HG03565 (cell line): ENCODE data around the gene ATF5.
"Not testable (repeated sequence)": the region's sequence is repeated elsewhere in the genome, so short reads cannot be mapped to it uniquely, and the experiment has no call there.

Experiments
- ATAC-seq: cut with Tn5 transposase; IDR thresholded peaks from one replicate; pipeline ENCODE4 v1.9.1; 2021; ENCODE audit warnings: mild to moderate bottlenecking, moderate library complexity; ENCODE audit not compliant: unreplicated experiment

Gene ATF5

GRCh38 chr19:49921871-49922795 is 6.9 kb upstream of the ATF5 start:
- no peak for ATAC-seq

DNA sequence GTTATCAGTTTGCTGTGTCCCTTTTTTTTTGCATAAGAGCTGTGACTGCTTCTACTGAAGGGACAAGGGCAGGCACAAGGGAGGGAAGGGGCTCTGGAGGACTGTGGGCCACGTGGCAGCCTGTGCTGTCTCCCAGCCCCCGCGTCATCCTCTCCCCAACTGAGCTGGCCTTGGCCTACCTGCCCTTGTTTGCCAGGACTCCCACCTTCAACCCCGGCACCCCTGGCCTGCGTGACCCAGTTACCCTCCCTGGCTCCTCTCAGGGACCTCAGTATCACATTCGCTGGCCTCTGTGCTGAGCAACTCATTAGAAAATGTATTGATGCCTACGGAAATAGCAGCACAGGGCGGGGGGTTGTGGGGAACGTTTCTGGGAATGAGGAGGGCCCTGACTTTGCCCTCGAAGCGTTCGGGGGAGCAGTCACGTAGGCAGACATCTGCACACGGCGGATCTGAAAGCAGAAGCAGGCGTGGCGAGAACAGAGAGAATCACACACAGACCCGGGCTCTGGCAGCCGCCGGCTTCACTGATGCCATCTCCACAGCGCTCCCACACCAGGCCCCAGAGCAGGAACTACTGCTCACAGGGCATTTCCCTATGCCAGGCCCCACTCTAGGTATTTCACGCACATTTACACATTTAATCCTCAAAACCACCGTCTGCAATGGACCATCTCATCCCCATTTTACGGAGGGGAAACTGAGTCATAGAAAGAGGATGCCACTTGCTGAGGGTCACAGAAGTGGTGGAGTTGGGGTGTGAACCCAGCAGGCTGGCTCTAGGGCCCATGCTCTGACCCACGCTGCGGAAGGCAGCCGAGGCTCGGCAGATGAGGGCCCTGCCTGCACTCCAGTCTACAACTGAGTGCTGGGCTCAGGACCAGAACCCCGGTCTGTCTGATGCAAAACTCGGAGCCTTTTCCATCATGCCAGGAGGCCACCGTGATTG is 5.7 kb upstream of the ATF5 start:
- ATAC-seq: no peak

DNA sequence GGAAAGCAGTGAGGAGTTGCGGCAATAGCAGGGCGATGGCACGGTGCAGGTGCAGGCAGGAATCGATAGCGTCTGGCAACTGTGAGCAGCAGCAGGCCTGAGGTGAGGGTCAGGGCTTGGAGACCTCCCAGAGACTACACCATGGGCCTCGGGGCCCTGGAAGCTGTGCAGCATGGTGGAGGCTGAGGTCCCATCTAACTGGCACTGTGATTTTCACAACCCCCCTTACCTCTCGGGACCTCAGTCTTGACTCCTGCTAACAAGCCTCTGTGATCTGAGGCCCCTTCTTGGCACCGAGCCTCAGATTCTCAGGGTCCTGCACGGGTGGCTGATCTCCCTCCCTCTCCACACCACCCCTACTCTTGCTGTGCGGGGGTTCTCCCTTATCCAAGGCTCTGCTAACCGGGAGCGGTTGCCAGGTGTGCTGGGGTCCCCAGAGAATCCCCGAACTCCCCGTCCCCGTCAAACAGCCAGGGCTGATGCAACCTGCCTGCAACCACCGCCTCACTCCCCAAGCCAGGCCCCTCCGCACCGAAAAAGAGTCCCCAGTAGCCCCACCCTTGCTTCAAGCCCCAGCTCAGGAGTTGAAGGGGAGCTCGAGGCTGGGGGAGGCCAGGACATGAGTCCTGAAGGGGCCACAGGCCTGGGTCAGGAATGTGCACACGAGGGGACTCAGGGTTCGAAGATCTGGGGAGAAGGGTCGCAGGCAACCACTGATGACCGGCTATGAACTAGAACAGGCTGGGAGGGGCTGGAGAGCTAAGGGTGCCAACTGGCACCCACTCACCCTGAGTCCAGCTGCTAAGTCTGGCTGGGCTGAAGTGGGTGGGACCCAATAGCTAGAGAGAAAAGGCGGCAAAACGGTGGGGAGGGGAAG is 4.8 kb upstream of the ATF5 start:
- ATAC-seq: no peak

- not testable (repeated sequence) for ATAC-seq
Measured at GRCh38 chr19:49924881-49925210, 4.2 kb upstream of the ATF5 start.

- no peak for ATAC-seq
Measured at GRCh38 chr19:49925486-49925885, 3.5 kb upstream of the ATF5 start.

DNA sequence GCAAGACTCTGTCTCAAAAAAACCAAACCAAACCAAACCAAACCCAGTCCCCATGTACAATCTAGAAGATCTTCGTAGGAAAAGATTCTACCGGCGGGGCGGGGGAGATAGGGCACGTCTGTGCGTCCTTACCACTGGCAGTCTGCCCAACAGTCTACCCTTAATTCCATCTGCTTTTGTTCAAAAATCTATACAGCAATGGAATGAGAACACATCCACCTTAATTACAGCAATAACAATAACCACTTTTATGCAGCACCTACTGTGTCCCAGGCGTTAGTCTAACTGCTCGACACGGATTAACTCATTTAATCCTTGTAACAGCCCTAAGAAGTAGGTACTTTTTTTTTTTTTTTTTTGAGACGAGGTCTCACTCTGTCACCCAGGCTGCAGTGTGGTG is 2.5 kb upstream of the ATF5 start:
- no peak for ATAC-seq

DNA sequence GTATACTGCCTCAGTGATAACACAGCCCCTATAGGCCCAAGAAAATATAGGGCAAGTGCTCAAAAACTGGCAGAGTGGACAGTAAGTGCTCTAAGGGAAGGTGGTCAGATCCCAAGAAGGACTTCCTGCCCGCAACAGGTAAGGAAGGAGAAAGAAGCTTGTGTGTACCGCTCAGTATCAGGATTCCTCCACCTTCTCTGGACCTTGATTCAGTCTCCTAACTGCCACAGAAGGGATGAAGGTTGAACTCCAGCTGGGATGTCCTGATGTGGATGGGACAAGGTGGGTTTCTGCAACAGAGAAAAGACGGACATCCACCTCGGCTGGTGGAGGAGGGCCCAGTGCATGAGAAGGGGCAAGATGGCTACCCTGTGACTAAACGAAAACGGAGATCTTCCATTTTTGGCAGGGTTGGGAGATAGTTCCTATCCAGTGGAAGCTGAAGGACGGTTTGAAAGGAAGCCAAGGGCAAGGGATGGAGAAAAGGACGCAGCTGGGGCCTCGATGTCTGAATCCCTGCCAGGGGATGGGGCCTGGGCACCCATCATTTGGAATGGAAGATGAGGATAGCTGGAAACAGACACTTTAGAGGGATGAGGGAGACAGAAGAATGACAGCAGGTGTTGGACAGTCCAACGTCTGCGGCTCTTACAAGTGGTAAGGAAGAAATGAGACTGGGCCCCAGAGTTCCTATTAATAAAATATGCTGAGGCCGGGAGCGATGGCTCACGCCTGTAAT is 1.3 kb upstream of the ATF5 start:
- no peak for ATAC-seq

- peak; percentile 45 for ATAC-seq
Measured at GRCh38 chr19:49929611-49930482, 842 bp downstream of the ATF5 start.

DNA sequence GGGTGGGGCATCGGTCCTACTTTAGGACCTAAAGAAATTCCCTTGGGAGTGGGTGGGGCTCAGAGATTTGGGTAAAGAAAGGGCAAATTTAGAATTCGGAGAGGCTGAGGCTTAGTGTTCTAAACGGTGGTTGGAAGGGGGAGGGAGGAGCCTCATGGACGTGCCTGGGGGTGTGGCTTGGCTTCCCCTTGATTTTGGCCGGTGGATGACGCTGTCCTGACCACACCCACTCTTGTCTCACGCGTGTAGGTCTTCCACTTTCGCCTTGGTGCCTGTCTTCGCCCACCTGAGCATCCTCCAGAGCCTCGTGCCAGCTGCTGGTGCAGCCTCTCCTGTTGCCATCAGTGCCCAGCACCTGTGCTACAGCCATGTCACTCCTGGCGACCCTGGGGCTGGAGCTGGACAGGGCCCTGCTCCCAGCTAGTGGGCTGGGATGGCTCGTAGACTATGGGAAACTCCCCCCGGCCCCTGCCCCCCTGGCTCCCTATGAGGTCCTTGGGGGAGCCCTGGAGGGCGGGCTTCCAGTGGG is 1.5 kb downstream of the ATF5 start:
- no peak for ATAC-seq

- ATAC-seq: no peak
Measured at GRCh38 chr19:49931293-49932040, 2.5 kb downstream of the ATF5 start.

DNA sequence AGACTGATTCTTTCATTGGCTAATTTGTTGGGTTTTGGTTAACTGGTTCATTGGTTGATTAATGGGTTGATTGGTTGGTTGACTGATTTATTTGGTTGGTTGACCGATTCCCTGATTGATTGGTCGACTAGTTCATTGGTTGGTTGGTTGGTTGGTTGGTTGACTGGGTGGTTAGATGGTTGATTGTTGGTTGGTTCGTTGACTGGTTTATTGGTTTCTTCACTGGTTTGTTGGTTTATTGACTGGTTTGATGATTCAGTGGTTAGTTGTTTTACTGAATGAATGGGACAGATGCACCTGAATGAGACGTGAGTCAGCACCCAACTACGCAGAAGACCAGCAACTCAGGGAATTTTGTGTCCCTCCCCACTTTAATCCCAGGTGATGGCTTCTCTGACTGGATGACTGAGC is 3.0 kb downstream of the ATF5 start:
- no peak for ATAC-seq

DNA sequence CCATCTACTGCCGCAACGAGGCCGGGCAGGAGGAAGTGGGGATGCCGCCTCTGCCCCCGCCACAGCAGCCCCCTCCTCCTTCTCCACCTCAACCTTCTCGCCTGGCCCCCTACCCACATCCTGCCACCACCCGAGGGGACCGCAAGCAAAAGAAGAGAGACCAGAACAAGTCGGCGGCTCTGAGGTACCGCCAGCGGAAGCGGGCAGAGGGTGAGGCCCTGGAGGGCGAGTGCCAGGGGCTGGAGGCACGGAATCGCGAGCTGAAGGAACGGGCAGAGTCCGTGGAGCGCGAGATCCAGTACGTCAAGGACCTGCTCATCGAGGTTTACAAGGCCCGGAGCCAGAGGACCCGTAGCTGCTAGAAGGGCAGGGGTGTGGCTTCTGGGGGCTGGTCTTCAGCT is 3.7 kb downstream of the ATF5 start:
- ATAC-seq: no peak

DNA sequence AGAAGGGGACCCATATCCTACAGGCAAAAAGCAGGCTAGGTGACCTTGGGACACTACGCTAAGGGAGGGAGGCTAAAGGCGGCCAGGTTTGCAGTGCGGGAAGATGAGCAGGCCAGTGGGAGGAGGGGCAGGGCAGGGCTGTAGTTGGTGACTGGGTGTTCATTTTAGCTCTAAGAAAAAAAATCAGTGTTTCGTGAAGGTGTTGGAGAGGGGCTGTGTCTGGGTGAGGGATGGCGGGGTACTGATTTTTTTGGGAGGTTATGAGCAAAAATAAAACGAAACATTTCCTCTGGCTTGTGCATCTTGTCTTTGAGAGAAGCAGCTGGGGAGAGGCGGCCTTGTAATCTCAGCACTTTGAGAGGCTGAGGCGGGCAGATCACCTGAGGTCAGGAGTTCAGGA is 4.6 kb downstream of the ATF5 start:
- ATAC-seq: no peak

GRCh38 chr19:49936549-49936948 is 7.5 kb downstream of the ATF5 start:
- no peak for ATAC-seq

- no peak for ATAC-seq
Measured at GRCh38 chr19:49937750-49938381, 8.9 kb downstream of the ATF5 start.

GRCh38 chr19:49938662-49939061 is 9.7 kb downstream of the ATF5 start:
- ATAC-seq: no peak

GRCh38 chr19:49939721-49940481 is 10.9 kb downstream of the ATF5 start:
- ATAC-seq: no peak
